GM12801 (cell line): Measurements from ENCODE around the gene LINS1.

Experiments
- TF ChIP-seq, protein P1 (sequence below): IDR thresholded peaks from one replicate; pipeline ENCODE4 v1.5.1; 2011; ENCODE audit warnings: control low read depth; ENCODE audit not compliant: insufficient read length; ENCODE audit errors: extremely low read depth

The LINS1 gene

DNA sequence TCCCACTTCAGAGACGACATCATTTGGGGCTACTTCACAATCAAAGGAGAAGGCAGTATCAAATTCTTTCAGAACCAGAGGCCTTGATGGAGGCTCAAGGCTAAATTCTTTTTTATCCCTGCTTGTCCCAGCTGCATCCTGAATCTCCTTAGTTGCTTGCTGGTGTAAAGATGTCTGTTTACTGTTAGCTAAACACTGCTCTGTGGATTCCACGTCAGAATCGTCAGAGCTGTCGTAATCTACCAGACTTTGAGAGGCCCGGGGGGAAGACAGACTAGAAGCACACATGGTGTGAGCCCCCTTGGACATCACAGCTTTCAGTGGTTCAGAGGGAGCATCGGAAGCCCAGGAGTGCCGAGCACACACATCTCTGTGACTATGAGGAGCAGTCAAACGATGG lies 32.6 kb downstream of the LINS1 start:
- TF ChIP-seq, protein P1, sequence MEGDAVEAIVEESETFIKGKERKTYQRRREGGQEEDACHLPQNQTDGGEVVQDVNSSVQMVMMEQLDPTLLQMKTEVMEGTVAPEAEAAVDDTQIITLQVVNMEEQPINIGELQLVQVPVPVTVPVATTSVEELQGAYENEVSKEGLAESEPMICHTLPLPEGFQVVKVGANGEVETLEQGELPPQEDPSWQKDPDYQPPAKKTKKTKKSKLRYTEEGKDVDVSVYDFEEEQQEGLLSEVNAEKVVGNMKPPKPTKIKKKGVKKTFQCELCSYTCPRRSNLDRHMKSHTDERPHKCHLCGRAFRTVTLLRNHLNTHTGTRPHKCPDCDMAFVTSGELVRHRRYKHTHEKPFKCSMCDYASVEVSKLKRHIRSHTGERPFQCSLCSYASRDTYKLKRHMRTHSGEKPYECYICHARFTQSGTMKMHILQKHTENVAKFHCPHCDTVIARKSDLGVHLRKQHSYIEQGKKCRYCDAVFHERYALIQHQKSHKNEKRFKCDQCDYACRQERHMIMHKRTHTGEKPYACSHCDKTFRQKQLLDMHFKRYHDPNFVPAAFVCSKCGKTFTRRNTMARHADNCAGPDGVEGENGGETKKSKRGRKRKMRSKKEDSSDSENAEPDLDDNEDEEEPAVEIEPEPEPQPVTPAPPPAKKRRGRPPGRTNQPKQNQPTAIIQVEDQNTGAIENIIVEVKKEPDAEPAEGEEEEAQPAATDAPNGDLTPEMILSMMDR, result no peak

DNA sequence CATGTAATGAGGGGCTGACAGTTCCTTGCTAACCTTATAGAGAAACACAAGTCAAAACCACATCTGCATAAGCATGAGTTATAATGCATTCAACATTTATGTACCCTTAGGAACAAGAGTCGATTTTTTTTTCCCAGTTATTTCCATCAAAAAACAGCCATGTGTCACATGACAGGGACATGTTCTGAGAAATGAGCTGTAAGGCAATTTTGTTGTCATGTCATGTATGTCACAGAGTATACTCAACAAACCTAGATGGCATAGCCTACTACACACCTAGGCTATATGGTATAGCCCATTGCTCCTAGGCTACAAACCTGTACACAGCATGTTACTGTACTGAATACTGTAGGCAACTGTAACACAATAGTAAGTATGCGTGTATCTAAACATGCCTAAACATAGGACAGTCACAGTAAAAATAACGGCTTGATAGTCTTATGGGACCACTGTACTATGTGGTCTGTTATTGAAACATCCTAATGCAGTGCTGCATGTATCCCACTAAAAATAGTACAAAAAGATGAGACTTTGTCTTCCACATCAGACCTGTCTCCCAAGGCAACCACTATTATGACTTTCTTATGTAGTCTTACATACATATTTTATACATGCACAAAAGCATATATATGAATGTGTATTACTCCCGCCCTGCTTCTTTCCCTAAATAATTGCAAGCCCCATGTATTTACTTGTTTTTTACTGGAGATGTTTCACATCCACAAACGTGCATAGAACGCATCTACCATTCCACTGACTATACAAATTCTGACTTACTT lies 34.9 kb downstream of the LINS1 start:
- TF ChIP-seq, protein P1, result no peak

DNA sequence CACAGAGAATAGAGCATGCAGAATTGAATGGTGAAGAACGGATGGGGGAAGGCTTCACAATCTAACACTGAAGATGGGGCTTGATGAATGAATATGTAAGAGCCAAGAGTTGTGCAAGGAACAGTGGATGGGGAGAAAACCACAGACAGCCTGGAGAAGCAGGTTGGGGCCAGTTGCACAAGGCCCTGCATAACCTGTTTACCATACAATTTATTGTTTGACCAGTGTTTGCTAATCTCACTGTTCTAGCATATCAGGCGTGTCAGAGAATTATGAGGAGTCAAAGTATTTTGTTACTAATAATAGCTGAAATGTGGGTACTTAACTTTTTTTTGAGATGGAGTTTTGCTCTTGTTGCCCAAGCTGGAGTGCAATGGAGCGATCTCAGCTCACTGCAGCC lies 36.4 kb downstream of the LINS1 start:
- TF ChIP-seq, protein P1, result no peak

DNA sequence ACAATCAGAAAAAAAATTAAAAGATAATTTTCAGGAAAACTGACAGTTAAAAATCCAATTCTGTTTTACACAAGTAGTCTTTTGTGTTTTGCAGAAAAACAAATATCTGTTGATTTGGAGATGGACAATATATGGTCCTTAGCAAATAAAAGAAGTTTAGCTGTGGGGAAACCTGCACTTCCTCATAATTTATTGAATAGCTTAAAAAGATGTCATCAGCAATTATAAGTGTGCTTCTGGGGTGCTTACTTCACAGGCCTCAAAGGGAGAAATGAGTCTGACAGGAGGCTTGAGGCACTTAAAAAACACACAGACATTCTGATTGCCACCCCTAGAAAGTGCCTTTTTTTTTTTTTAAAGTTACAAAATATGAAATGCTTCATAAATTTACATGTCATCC lies 41.7 kb downstream of the LINS1 start:
- TF ChIP-seq, protein P1, result no peak

DNA sequence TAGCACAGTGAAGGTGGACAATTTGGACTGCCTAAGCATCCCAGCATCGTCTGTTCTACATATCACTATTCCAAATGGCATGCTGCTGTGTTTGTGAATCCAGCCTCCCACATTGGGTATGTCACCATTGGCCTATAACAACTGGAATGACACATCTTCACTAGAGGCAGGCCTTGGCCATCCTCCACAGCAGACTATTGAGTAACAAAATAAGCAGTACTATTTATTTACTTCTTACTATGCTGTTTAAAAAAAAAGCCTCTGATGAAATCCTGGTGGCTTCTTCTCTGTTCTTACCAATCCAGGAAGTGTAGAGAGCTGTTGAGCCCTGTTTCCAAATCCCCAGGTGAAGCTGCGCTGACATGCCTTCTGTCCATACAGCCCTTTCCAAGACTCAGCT lies 42.7 kb downstream of the LINS1 start:
- TF ChIP-seq, protein P1, result no peak

DNA sequence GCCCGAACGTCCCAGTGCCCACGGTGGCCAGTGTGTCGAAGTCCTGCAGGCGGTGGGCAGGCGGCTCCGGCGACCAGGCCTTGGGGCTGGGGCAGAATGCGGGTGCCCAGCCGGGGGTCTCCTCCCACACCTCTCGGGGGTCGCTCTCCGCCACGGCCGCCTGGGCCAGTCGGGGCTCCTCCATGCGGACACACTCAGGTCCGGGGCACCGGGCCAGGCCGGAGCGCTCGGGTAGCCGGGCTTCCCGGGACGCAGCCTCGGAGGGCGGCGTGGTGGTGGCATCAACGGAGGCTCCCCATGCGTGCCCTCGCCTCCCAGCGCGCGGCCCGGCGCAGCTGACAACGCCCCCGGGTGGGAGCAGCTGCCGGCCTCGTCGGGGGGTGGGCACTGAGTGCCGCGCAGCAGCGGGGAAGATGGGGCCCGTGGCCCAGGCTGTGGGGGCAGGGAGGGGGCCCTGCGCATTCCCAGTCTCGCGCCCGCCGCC lies 43.2 kb downstream of the LINS1 start:
- TF ChIP-seq, protein P1, result no peak

DNA sequence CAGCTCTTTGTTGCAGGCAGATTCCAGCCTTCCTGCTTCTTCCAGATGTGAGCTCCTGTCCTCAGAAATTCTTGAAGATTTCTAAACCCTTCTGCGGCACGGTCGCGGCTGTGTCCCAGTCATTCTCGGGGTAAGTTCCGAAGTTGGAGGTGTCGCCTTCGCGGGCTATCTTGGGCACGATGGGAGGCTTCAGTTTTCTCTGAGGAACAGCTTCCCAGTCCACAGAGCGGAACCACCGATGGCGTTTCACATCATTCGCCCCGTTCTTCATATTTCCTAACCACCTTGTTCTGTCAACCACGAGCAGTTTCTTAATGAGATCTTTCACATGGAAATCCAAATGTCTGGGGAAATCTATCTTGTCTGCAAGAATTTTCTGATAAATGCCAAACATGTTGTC lies 48.5 kb downstream of the LINS1 start:
- TF ChIP-seq, protein P1, result no peak
